ENCODE data around the gene PRMT7.

The PRMT7 gene

GRCh38 chr16:68371276-68371651 is 60.4 kb downstream of the PRMT7 start:
- Histone ChIP-seq H3K14ac (ENCODE audit: low read length) (no peak overlapping the region), H3K4me1 (ENCODE audit: control insufficient read depth in 1 of 2, insufficient read depth in 2 of 2, low read length in 2 of 2) (peaks cover 0 to 3% of the 10 kb centered on the region in 2 experiments), H3K23ac (ENCODE audit: low read length) (no peak overlapping the region), H2AK5ac (ENCODE audit: low read length) (no peak overlapping the region), H4K12ac (ENCODE audit: low read depth, low read length) (no peak overlapping the region), H3K36me3 (ENCODE audit: control insufficient read depth in 1 of 2, insufficient read depth in 2 of 2, low read length in 2 of 2) (no peaks in the 10 kb centered on the region), H3K9ac (ENCODE audit: low read length) (no peak overlapping the region), H2AFZ (ENCODE audit: insufficient read depth, low read length, poor library complexity) (no peak overlapping the region), H3K79me1 (ENCODE audit: low read length) (no peaks in the 10 kb centered on the region), H3K4me2 (ENCODE audit: low read length) (no peak overlapping the region), H2BK120ac (ENCODE audit: insufficient read depth, low read length, poor library complexity) (no peak overlapping the region), H4K8ac (ENCODE audit: low read depth, low read length) (no peak overlapping the region), H3K79me2 (ENCODE audit: control insufficient read depth, insufficient read depth, low read length, poor library complexity) (no peaks in the 10 kb centered on the region), H3K9me3 (ENCODE audit: insufficient read depth, low read depth, low read length) (no peaks in the 10 kb centered on the region), H2BK5ac (ENCODE audit: low read depth, low read length, poor library complexity) (no peak overlapping the region), H3K4ac (ENCODE audit: low read depth, low read length) (no peak overlapping the region), H3K27ac (ENCODE audit: low read depth, low read length) (no peak overlapping the region), H3K4me3 (ENCODE audit: low read depth, low read length) (no peak overlapping the region), H3K27me3 (ENCODE audit: insufficient read depth, low read length) (no peaks in the 10 kb centered on the region), H3K18ac (ENCODE audit: low read length) (no peak overlapping the region), H2BK12ac (ENCODE audit: low read length) (no peak overlapping the region), H4K91ac (ENCODE audit: low read depth, low read length) (no peak overlapping the region)
- no CpG with 5 or more reads among the region's 27 CpGs for WGBS (ENCODE audit: extremely low coverage, insufficient coverage, insufficient read length)
- DNase-seq = no peak

DNA sequence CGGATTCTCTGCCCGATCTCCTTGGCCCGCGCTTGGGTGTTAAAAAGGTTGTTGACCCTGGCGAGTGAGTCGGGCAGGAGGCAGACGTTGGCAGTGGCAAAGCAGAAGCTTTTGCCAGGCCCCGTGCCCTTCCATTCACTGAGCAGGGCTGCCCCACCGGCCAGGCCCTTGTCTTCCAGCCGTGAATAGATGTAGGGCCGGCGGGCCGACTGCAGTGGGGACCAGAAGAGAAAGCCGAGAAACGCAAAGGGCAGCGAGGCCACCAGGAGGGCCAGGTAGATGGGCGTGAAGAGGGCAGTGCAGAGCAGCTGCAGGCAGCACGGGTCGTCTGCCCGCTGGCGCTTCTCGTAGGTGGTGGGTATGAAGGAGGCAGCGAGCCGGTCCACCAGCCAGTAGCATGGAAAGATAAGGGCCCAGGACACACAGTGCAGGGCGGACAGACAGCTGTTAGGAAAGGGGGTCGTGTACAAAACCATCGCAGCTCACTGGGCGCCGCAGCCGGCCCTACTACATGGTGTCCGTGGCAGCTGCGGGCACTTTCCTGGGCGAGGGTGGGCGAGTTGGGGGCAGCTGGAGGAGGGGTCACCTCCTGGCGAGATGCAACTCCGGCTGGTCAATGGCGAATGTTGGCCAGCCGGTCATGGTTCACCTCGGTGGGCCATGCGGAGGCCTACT is 61.0 kb downstream of the PRMT7 start:
- DNase-seq = no peak
- Histone ChIP-seq H3K36me3 (ENCODE audit: control insufficient read depth in 1 of 2, insufficient read depth in 2 of 2, low read length in 2 of 2) (no peaks in the 10 kb centered on the region), H3K27me3 (ENCODE audit: insufficient read depth, low read length) (no peaks in the 10 kb centered on the region), H2AFZ (ENCODE audit: insufficient read depth, low read length, poor library complexity) (no peak overlapping the region), H3K27ac (ENCODE audit: low read depth, low read length) (no peak overlapping the region), H4K91ac (ENCODE audit: low read depth, low read length) (no peak overlapping the region), H4K8ac (ENCODE audit: low read depth, low read length) (no peak overlapping the region), H2BK120ac (ENCODE audit: insufficient read depth, low read length, poor library complexity) (no peak overlapping the region), H3K18ac (ENCODE audit: low read length) (no peak overlapping the region), H4K12ac (ENCODE audit: low read depth, low read length) (no peak overlapping the region), H3K4me3 (ENCODE audit: low read depth, low read length) (no peak overlapping the region), H3K9me3 (ENCODE audit: insufficient read depth, low read depth, low read length) (no peaks in the 10 kb centered on the region), H2BK12ac (ENCODE audit: low read length) (no peak overlapping the region), H3K79me1 (ENCODE audit: low read length) (no peaks in the 10 kb centered on the region), H2AK5ac (ENCODE audit: low read length) (no peak overlapping the region), H3K4ac (ENCODE audit: low read depth, low read length) (no peak overlapping the region), H3K79me2 (ENCODE audit: control insufficient read depth, insufficient read depth, low read length, poor library complexity) (no peaks in the 10 kb centered on the region), H2BK5ac (ENCODE audit: low read depth, low read length, poor library complexity) (no peak overlapping the region), H3K4me2 (ENCODE audit: low read length) (no peak overlapping the region), H3K14ac (ENCODE audit: low read length) (no peak overlapping the region), H3K4me1 (ENCODE audit: control insufficient read depth in 1 of 2, insufficient read depth in 2 of 2, low read length in 2 of 2) (peaks cover 2 to 7% of the 10 kb centered on the region in 2 experiments), H3K23ac (ENCODE audit: low read length) (no peak overlapping the region), H3K9ac (ENCODE audit: low read length) (no peak overlapping the region)
- WGBS (ENCODE audit: extremely low coverage, insufficient coverage, insufficient read length) = no CpG with 5 or more reads among the region's 40 CpGs

- no peak overlapping the region for H4K8ac ChIP-seq (ENCODE audit: low read depth, low read length)
- no peak overlapping the region for H3K27ac ChIP-seq (ENCODE audit: low read depth, low read length)
- no peak overlapping the region for H3K9ac ChIP-seq (ENCODE audit: low read length)
- no peak overlapping the region for H2AK5ac ChIP-seq (ENCODE audit: low read length)
- no peak overlapping the region for H4K12ac ChIP-seq (ENCODE audit: low read depth, low read length)
- H3K9me3 ChIP-seq (ENCODE audit: insufficient read depth, low read depth, low read length) = no peaks in the 10 kb centered on the region
- no peak overlapping the region for H3K4ac ChIP-seq (ENCODE audit: low read depth, low read length)
- H3K18ac ChIP-seq (ENCODE audit: low read length) = no peak overlapping the region
- H2BK12ac ChIP-seq (ENCODE audit: low read length) = no peak overlapping the region
- H3K23ac ChIP-seq (ENCODE audit: low read length) = no peak overlapping the region
- H2BK5ac ChIP-seq (ENCODE audit: low read depth, low read length, poor library complexity) = no peak overlapping the region
- H4K91ac ChIP-seq (ENCODE audit: low read depth, low read length) = no peak overlapping the region
- no peaks in the 10 kb centered on the region for H3K36me3 ChIP-seq (ENCODE audit: control insufficient read depth in 1 of 2, insufficient read depth in 2 of 2, low read length in 2 of 2)
- no peaks in the 10 kb centered on the region for H3K79me2 ChIP-seq (ENCODE audit: control insufficient read depth, insufficient read depth, low read length, poor library complexity)
- H2BK120ac ChIP-seq (ENCODE audit: insufficient read depth, low read length, poor library complexity) = no peak overlapping the region
- peaks cover 7 to 12% of the 10 kb centered on the region in 2 experiments for H3K4me1 ChIP-seq (ENCODE audit: control insufficient read depth in 1 of 2, insufficient read depth in 2 of 2, low read length in 2 of 2)
- H2AFZ ChIP-seq (ENCODE audit: insufficient read depth, low read length, poor library complexity) = no peak overlapping the region
- H3K27me3 ChIP-seq (ENCODE audit: insufficient read depth, low read length) = no peaks in the 10 kb centered on the region
- H3K14ac ChIP-seq (ENCODE audit: low read length) = no peak overlapping the region
- no peaks in the 10 kb centered on the region for H3K79me1 ChIP-seq (ENCODE audit: low read length)
- no peak for DNase-seq
- H3K4me2 ChIP-seq (ENCODE audit: low read length) = no peak overlapping the region
- no peak overlapping the region for H3K4me3 ChIP-seq (ENCODE audit: low read depth, low read length)
- WGBS (ENCODE audit: extremely low coverage, insufficient coverage, insufficient read length) = no CpG with 5 or more reads among the region's 3 CpGs
These were observed 61.5 kb downstream of the PRMT7 start for GRCh38 chr16:68372381-68372720.

- H3K14ac ChIP-seq (ENCODE audit: low read length) = no peak overlapping the region
- DNase-seq = no peak
- H3K27me3 ChIP-seq (ENCODE audit: insufficient read depth, low read length) = no peaks in the 10 kb centered on the region
- no peak overlapping the region for H3K27ac ChIP-seq (ENCODE audit: low read depth, low read length)
- no peak overlapping the region for H2BK120ac ChIP-seq (ENCODE audit: insufficient read depth, low read length, poor library complexity)
- H2BK5ac ChIP-seq (ENCODE audit: low read depth, low read length, poor library complexity) = no peak overlapping the region
- H3K79me1 ChIP-seq (ENCODE audit: low read length) = no peaks in the 10 kb centered on the region
- no peak overlapping the region for H3K4me3 ChIP-seq (ENCODE audit: low read depth, low read length)
- H3K4ac ChIP-seq (ENCODE audit: low read depth, low read length) = no peak overlapping the region
- no peak overlapping the region for H2AFZ ChIP-seq (ENCODE audit: insufficient read depth, low read length, poor library complexity)
- WGBS (ENCODE audit: extremely low coverage, insufficient coverage, insufficient read length) = no CpG with 5 or more reads among the region's 8 CpGs
- H3K4me1 ChIP-seq (ENCODE audit: control insufficient read depth in 1 of 2, insufficient read depth in 2 of 2, low read length in 2 of 2) = peaks cover 11 to 17% of the 10 kb centered on the region in 2 experiments
- H3K36me3 ChIP-seq (ENCODE audit: control insufficient read depth in 1 of 2, insufficient read depth in 2 of 2, low read length in 2 of 2) = no peaks in the 10 kb centered on the region
- no peak overlapping the region for H3K18ac ChIP-seq (ENCODE audit: low read length)
- no peak overlapping the region for H2BK12ac ChIP-seq (ENCODE audit: low read length)
- H3K79me2 ChIP-seq (ENCODE audit: control insufficient read depth, insufficient read depth, low read length, poor library complexity) = no peaks in the 10 kb centered on the region
- no peak overlapping the region for H4K91ac ChIP-seq (ENCODE audit: low read depth, low read length)
- H4K8ac ChIP-seq (ENCODE audit: low read depth, low read length) = no peak overlapping the region
- H4K12ac ChIP-seq (ENCODE audit: low read depth, low read length) = no peak overlapping the region
- peaks cover 2% of the 10 kb centered on the region for H3K9me3 ChIP-seq (ENCODE audit: insufficient read depth, low read depth, low read length)
- H2AK5ac ChIP-seq (ENCODE audit: low read length) = no peak overlapping the region
- H3K4me2 ChIP-seq (ENCODE audit: low read length) = no peak overlapping the region
- no peak overlapping the region for H3K9ac ChIP-seq (ENCODE audit: low read length)
- H3K23ac ChIP-seq (ENCODE audit: low read length) = no peak overlapping the region
These were observed 62.0 kb downstream of the PRMT7 start for GRCh38 chr16:68372806-68373205.
